22Rv1 (cell line): ENCODE data around the gene ITIH4.

Source experiments
- ZFX ChIP-seq: fragments of 450-650 bp; IDR thresholded peaks from 2 replicates; pipeline ENCODE4 v1.6.1; 2017; ENCODE audit warnings: antibody characterized with exemption, borderline replicate concordance
- TF ChIP-seq, protein P1 (sequence below): fragments of 450-650 bp; IDR thresholded peaks from 2 replicates; pipeline ENCODE4 v1.5.1; 2017; ENCODE audit warnings: mild to moderate bottlenecking

DNA sequence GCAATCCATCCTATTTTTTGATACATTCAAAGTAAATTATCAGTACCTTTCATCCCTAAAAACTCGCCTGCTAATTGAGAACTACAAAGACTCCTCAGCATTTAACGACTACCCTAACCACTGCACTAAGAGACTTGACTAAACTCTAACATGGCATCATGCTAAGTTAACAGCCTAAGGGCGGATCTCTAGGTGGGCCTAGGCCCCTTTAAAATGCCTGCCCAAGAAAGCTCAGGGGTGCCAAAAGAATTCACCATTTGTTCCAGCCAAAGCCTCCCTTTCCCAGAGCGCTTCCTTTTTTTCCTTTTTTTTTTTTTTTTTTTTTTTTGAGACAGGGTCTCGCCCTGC lies 59.2 kb downstream of the ITIH4 start:
- TF ChIP-seq, protein P1, sequence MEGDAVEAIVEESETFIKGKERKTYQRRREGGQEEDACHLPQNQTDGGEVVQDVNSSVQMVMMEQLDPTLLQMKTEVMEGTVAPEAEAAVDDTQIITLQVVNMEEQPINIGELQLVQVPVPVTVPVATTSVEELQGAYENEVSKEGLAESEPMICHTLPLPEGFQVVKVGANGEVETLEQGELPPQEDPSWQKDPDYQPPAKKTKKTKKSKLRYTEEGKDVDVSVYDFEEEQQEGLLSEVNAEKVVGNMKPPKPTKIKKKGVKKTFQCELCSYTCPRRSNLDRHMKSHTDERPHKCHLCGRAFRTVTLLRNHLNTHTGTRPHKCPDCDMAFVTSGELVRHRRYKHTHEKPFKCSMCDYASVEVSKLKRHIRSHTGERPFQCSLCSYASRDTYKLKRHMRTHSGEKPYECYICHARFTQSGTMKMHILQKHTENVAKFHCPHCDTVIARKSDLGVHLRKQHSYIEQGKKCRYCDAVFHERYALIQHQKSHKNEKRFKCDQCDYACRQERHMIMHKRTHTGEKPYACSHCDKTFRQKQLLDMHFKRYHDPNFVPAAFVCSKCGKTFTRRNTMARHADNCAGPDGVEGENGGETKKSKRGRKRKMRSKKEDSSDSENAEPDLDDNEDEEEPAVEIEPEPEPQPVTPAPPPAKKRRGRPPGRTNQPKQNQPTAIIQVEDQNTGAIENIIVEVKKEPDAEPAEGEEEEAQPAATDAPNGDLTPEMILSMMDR, result no peak
- no peak for TF ChIP-seq ZFX
